ENCODE data around the gene CLEC3B. TPM values are rescaled to one million over a fixed set of nuclear protein-coding genes. Genes with fewer than 3 reads are reported as not detected.

The CLEC3B gene
- total and polyA plus RNA-seq, 2 donors (not counting 1 experiment from before 2014, with no cell fraction given) = 56.3 to 87.2 TPM

- H3K9ac ChIP-seq (ENCODE audit: insufficient read depth, low read length) = no peak overlapping the region
- H3K27ac ChIP-seq (ENCODE audit: insufficient read depth, low read length) = no peak overlapping the region
- H2AFZ ChIP-seq (ENCODE audit: low read length) = no peak overlapping the region
- H3K4me3 ChIP-seq (replicated peaks in 1 of 4; ENCODE audit: control extremely low read depth in 1 of 4, insufficient read depth in 1 of 4, low read depth in 3 of 4, low read length in 4 of 4) = no peak overlapping the region
- H4K20me1 ChIP-seq (ENCODE audit: control insufficient read depth, extremely low read depth, insufficient read depth, low read length) = no peaks in the 10 kb centered on the region
- no peaks in the 10 kb centered on the region for H3K79me2 ChIP-seq (ENCODE audit: control insufficient read depth, insufficient read depth, low read length)
- H3K4me2 ChIP-seq (ENCODE audit: extremely low read depth, insufficient read depth, low read length) = no peak overlapping the region
- no peaks in the 10 kb centered on the region for H3K9me3 ChIP-seq (ENCODE audit: control insufficient read depth, insufficient read depth, low read depth, low read length)
- TF ChIP-seq EZH2 (IDR thresholded peaks at IDR 0.05; ENCODE audit: low read length, missing control alignments) (no peak), CTCF (conservative IDR thresholded peaks at IDR 0.05 in 1 of 2, IDR thresholded peaks at IDR 0.05 in 1 of 2; ENCODE audit: low read depth in 1 of 2, low read length in 2 of 2) (no peak)
- DNase-seq (ENCODE audit: low read depth in 2 of 2) = no peak
- no peaks in the 10 kb centered on the region for H3K27me3 ChIP-seq (ENCODE audit: control insufficient read depth, insufficient read depth, low read length)
- peaks cover 5% of the 10 kb centered on the region for H3K4me1 ChIP-seq (ENCODE audit: control insufficient read depth, extremely low read depth, insufficient read depth, low read length)
- no peaks in the 10 kb centered on the region for H3K36me3 ChIP-seq (ENCODE audit: control insufficient read depth, insufficient read depth, low read length)
Observed at GRCh38 chr3:45020534-45020933, 5.6 kb upstream of the CLEC3B start.

GRCh38 chr3:45021524-45022297, 4.4 kb upstream of the CLEC3B start:
- Histone ChIP-seq H4K20me1 (ENCODE audit: control insufficient read depth, extremely low read depth, insufficient read depth, low read length) (no peaks in the 10 kb centered on the region), H3K36me3 (ENCODE audit: control insufficient read depth, insufficient read depth, low read length) (no peaks in the 10 kb centered on the region), H2AFZ (ENCODE audit: low read length) (no peak overlapping the region), H3K4me1 (ENCODE audit: control insufficient read depth, extremely low read depth, insufficient read depth, low read length) (peaks cover 14% of the 10 kb centered on the region), H3K27ac (ENCODE audit: insufficient read depth, low read length) (no peak overlapping the region), H3K27me3 (ENCODE audit: control insufficient read depth, insufficient read depth, low read length) (no peaks in the 10 kb centered on the region), H3K9me3 (ENCODE audit: control insufficient read depth, insufficient read depth, low read depth, low read length) (no peaks in the 10 kb centered on the region), H3K79me2 (ENCODE audit: control insufficient read depth, insufficient read depth, low read length) (no peaks in the 10 kb centered on the region), H3K4me2 (ENCODE audit: extremely low read depth, insufficient read depth, low read length) (no peak overlapping the region), H3K9ac (ENCODE audit: insufficient read depth, low read length) (no peak overlapping the region), H3K4me3 (replicated peaks in 1 of 4; ENCODE audit: control extremely low read depth in 1 of 4, insufficient read depth in 1 of 4, low read depth in 3 of 4, low read length in 4 of 4) (no peak overlapping the region)
- no peak for DNase-seq (ENCODE audit: low read depth in 2 of 2)
- TF ChIP-seq CTCF (conservative IDR thresholded peaks at IDR 0.05 in 1 of 2, IDR thresholded peaks at IDR 0.05 in 1 of 2; ENCODE audit: low read depth in 1 of 2, low read length in 2 of 2) (no peak), EZH2 (IDR thresholded peaks at IDR 0.05; ENCODE audit: low read length, missing control alignments) (no peak)

GRCh38 chr3:45023675-45024074, 2.4 kb upstream of the CLEC3B start:
- H3K9ac ChIP-seq (ENCODE audit: insufficient read depth, low read length) = no peak overlapping the region
- H3K9me3 ChIP-seq (ENCODE audit: control insufficient read depth, insufficient read depth, low read depth, low read length) = no peaks in the 10 kb centered on the region
- no peak for DNase-seq (ENCODE audit: low read depth in 2 of 2)
- no peak for TF ChIP-seq CTCF (conservative IDR thresholded peaks at IDR 0.05 in 1 of 2, IDR thresholded peaks at IDR 0.05 in 1 of 2; ENCODE audit: low read depth in 1 of 2, low read length in 2 of 2)
- no peak for TF ChIP-seq EZH2 (IDR thresholded peaks at IDR 0.05; ENCODE audit: low read length, missing control alignments)
- no peaks in the 10 kb centered on the region for H3K36me3 ChIP-seq (ENCODE audit: control insufficient read depth, insufficient read depth, low read length)
- H3K4me1 ChIP-seq (ENCODE audit: control insufficient read depth, extremely low read depth, insufficient read depth, low read length) = peaks cover 16% of the 10 kb centered on the region
- H3K27me3 ChIP-seq (ENCODE audit: control insufficient read depth, insufficient read depth, low read length) = no peaks in the 10 kb centered on the region
- no peaks in the 10 kb centered on the region for H3K79me2 ChIP-seq (ENCODE audit: control insufficient read depth, insufficient read depth, low read length)
- H4K20me1 ChIP-seq (ENCODE audit: control insufficient read depth, extremely low read depth, insufficient read depth, low read length) = no peaks in the 10 kb centered on the region
- H2AFZ ChIP-seq (ENCODE audit: low read length) = no peak overlapping the region
- no peak overlapping the region for H3K4me3 ChIP-seq (replicated peaks in 1 of 4; ENCODE audit: control extremely low read depth in 1 of 4, insufficient read depth in 1 of 4, low read depth in 3 of 4, low read length in 4 of 4)
- no peak overlapping the region for H3K27ac ChIP-seq (ENCODE audit: insufficient read depth, low read length)
- no peak overlapping the region for H3K4me2 ChIP-seq (ENCODE audit: extremely low read depth, insufficient read depth, low read length)

Data from fibroblast of lung (primary cell).